Midbrain (tissue), 1 donor: ENCODE results near the gene NRXN2.
A peak's percentile ranks its signal among the peaks of the same experiment; 100 is the strongest.

Experiments used
- DNase-seq: peaks from one replicate; lab custom pipeline; 2025; lab: John Stamatoyannopoulos, UW

NRXN2 gene

GRCh38 chr11:64588701-64589100 is 134.3 kb downstream of the NRXN2 start:
- no peak for DNase-seq

- DNase-seq, result no peak
These were observed 136.6 kb downstream of the NRXN2 start for GRCh38 chr11:64586366-64586765.

GRCh38 chr11:64585150-64585549 is 137.8 kb downstream of the NRXN2 start:
- DNase-seq, result no peak

- DNase-seq, result no peak
These were observed 139.4 kb downstream of the NRXN2 start for GRCh38 chr11:64583296-64584262.

- no peak for DNase-seq
These were observed 140.1 kb downstream of the NRXN2 start for GRCh38 chr11:64582885-64583284.

GRCh38 chr11:64581057-64581523 is 141.9 kb downstream of the NRXN2 start:
- DNase-seq, result no peak

- no peak for DNase-seq
These were observed 142.6 kb downstream of the NRXN2 start for GRCh38 chr11:64580412-64580811.

- DNase-seq, result no peak
These were observed 145.8 kb downstream of the NRXN2 start for GRCh38 chr11:64577202-64577601.

GRCh38 chr11:64572143-64572542 is 150.9 kb downstream of the NRXN2 start:
- DNase-seq, result no peak

- DNase-seq, result no peak
These were observed 151.4 kb downstream of the NRXN2 start for GRCh38 chr11:64571410-64572091.

GRCh38 chr11:64571050-64571409 is 152.0 kb downstream of the NRXN2 start:
- no peak for DNase-seq

- no peak for DNase-seq
These were observed 152.7 kb downstream of the NRXN2 start for GRCh38 chr11:64570341-64570740.

- no peak for DNase-seq
These were observed 153.6 kb downstream of the NRXN2 start for GRCh38 chr11:64569300-64569970.

GRCh38 chr11:64568584-64569140 is 154.3 kb downstream of the NRXN2 start:
- no peak for DNase-seq

GRCh38 chr11:64568041-64568571 is 154.9 kb downstream of the NRXN2 start:
- DNase-seq, result no peak

GRCh38 chr11:64566915-64567891 is 155.8 kb downstream of the NRXN2 start:
- DNase-seq, result no peak

- peak; percentile 33 for DNase-seq
These were observed 156.7 kb downstream of the NRXN2 start for GRCh38 chr11:64566042-64566914.

GRCh38 chr11:64564947-64565889 is 157.8 kb downstream of the NRXN2 start:
- DNase-seq, result no peak

- no peak for DNase-seq
These were observed 158.6 kb downstream of the NRXN2 start for GRCh38 chr11:64564419-64564818.
